ENCODE measurements around the gene GALT.

The GALT gene

GRCh38 chr9:34653151-34654072 is 6.9 kb downstream of the GALT start:
- no peak for TF ChIP-seq CTCF (IDR thresholded peaks at IDR 0.05; ENCODE audit: control extremely low read depth, extremely low read depth, low read depth, missing control alignments)
- no peak for DNase-seq (ENCODE audit: extremely low spot score)
- ChIA-PET POLR2A (interaction anchor here (0.6 kb wide), 1 partner anchor 23 kb away, joined by 6 read pairs; no protein-coding TSS in a partner anchor), CTCF (interaction anchor here (1.0 to 1.7 kb wide), 3 partner anchors 11 to 49 kb away, joined by 3 to 4 read pairs (median 4); partner anchors contain the start of gene SIGMAR1)

- DNase-seq (ENCODE audit: extremely low spot score) = no peak
- no peak for TF ChIP-seq CTCF (IDR thresholded peaks at IDR 0.05; ENCODE audit: control extremely low read depth, extremely low read depth, low read depth, missing control alignments)
- POLR2A ChIA-PET = no interaction called here
- CTCF ChIA-PET = interaction anchor here (1.0 kb wide), 1 partner anchor 48 kb away, joined by 3 read pairs; no protein-coding TSS in a partner anchor
Measured at GRCh38 chr9:34654323-34655051, 8.0 kb downstream of the GALT start.

- CTCF ChIA-PET = interaction anchor here (3.9 kb wide), 1 partner anchor 9 kb away, joined by 20 read pairs; the partner anchor contains the start of gene GALT
- POLR2A ChIA-PET = no interaction called here
- TF ChIP-seq CTCF (IDR thresholded peaks at IDR 0.05; ENCODE audit: control extremely low read depth, extremely low read depth, low read depth, missing control alignments) = no peak
- no peak for DNase-seq (ENCODE audit: extremely low spot score)
Measured at GRCh38 chr9:34655394-34655793, 8.9 kb downstream of the GALT start.

- CTCF ChIA-PET = interaction anchor here (1.2 to 3.9 kb wide), 3 partner anchors 11 to 23 kb away, joined by 3 to 20 read pairs (median 8); partner anchors contain the start of gene GALT
- TF ChIP-seq CTCF (IDR thresholded peaks at IDR 0.05; ENCODE audit: control extremely low read depth, extremely low read depth, low read depth, missing control alignments) = no peak
- POLR2A ChIA-PET = no interaction called here
- DNase-seq (ENCODE audit: extremely low spot score) = no peak
Measured at GRCh38 chr9:34656992-34657391, 10.5 kb downstream of the GALT start.

- CTCF ChIA-PET = interaction anchor here (3.9 kb wide), 1 partner anchor 12 kb away, joined by 20 read pairs; the partner anchor contains the start of gene GALT
- DNase-seq (ENCODE audit: extremely low spot score) = no peak
- no peak for TF ChIP-seq CTCF (IDR thresholded peaks at IDR 0.05; ENCODE audit: control extremely low read depth, extremely low read depth, low read depth, missing control alignments)
- POLR2A ChIA-PET = interaction anchor here (0.6 kb wide), 1 partner anchor 395 kb away, joined by 3 read pairs; no protein-coding TSS in a partner anchor
Measured at GRCh38 chr9:34658461-34658860, 12.0 kb downstream of the GALT start.

GRCh38 chr9:34659592-34660253 is 13.2 kb downstream of the GALT start:
- DNase-seq (ENCODE audit: extremely low spot score) = no peak
- POLR2A ChIA-PET = no interaction called here
- TF ChIP-seq CTCF (IDR thresholded peaks at IDR 0.05; ENCODE audit: control extremely low read depth, extremely low read depth, low read depth, missing control alignments) = no peak
- CTCF ChIA-PET = interaction anchor here (0.9 to 8.5 kb wide), 5 partner anchors 14 to 45 kb away, joined by 3 to 84 read pairs (median 14); partner anchors contain the start of gene GALT
